Omental fat pad (tissue), 4 donors: ENCODE data around the gene TACC3. TPM values are rescaled to one million over a fixed set of nuclear protein-coding genes. Genes with fewer than 3 reads are reported as not detected.

Source experiments
- ATAC-seq: fragments of 150-250 bp; one replicate; pipeline ENCODE4 v1.9.1; 2016; ENCODE audit warnings: mild to moderate bottlenecking, moderate library complexity; ENCODE audit not compliant: low FRiP score
- DNase-seq: peaks from one replicate; pipeline ENCODE4 v3.0.0-alpha.2; 2019; ENCODE audit warnings: low spot score
- CTCF ChIP-seq, 3 donors: fragments of 450-650 bp; IDR thresholded peaks; one replicate each; pipeline ENCODE4 v1.5.1; 2016 to 2017; ENCODE audit warnings: antibody characterized with exemption in 3 of 3, mild to moderate bottlenecking in 3 of 3, moderate library complexity in 2 of 3
- total RNA-seq, 4 donors: library from RNA; depleted of rRNA; stranded (reverse); fragments of >200 nt; gene quantifications; one replicate each; pipeline ENCODE4 v1.1.0, GENCODE V29; 2016

The TACC3 gene
- total RNA-seq, 4 donors from 2014 or later: 6.0 to 25.7 (median 10.0) TPM

- no peak for TF ChIP-seq CTCF (IDR thresholded peaks at IDR 0.05)
- no peak for ATAC-seq
- DNase-seq: no peak
Observed at GRCh38 chr4:1773754-1774153, 52.4 kb downstream of the TACC3 start.

- TF ChIP-seq CTCF (IDR thresholded peaks at IDR 0.05): no peak
- ATAC-seq (no peak), DNase-seq (no peak)
Observed at GRCh38 chr4:1775731-1776500, 54.6 kb downstream of the TACC3 start.

- DNase-seq (no peak), ATAC-seq (no peak)
- TF ChIP-seq CTCF (IDR thresholded peaks at IDR 0.05): no peak
Observed at GRCh38 chr4:1776521-1777161, 55.3 kb downstream of the TACC3 start.

GRCh38 chr4:1777822-1778641, 56.7 kb downstream of the TACC3 start:
- DNase-seq (no peak), ATAC-seq (no peak)
- TF ChIP-seq CTCF (IDR thresholded peaks at IDR 0.05): no peak

- DNase-seq: no peak
- no peak for TF ChIP-seq CTCF (IDR thresholded peaks at IDR 0.05)
- no peak for ATAC-seq
Observed at GRCh38 chr4:1778642-1779392, 57.5 kb downstream of the TACC3 start.

GRCh38 chr4:1779588-1780382, 58.5 kb downstream of the TACC3 start:
- ATAC-seq (no peak), DNase-seq (no peak)
- TF ChIP-seq CTCF (IDR thresholded peaks at IDR 0.05): no peak
